Dedifferentiated amniotic fluid mesenchymal stem cell (primary cell): ENCODE data around the gene ADAMTS20.
"Not testable (repeated sequence)": the region's sequence is repeated elsewhere in the genome, so short reads cannot be mapped to it uniquely, and the experiment has no call there.

Experiments used
- DNase-seq: peaks from one replicate; pipeline ENCODE4 v3.0.0-alpha.2; 2016; ENCODE audit errors: extremely low spot score

The ADAMTS20 gene

GRCh38 chr12:43551971-43552559 lies at the start of gene ADAMTS20:
Gene ADAMTS20 (minus strand): TSS chr12:43552203. CDS start chr12:43551921, 282 bp downstream.
- DNase-seq: no peak

- DNase-seq: no peak
These were observed 47.7 kb upstream of the ADAMTS20 start for GRCh38 chr12:43599708-43600107.

GRCh38 chr12:43599066-43599465 lies 47.1 kb upstream of the ADAMTS20 start:
- no peak for DNase-seq

GRCh38 chr12:43590307-43590706 lies 38.3 kb upstream of the ADAMTS20 start:
- no peak for DNase-seq

GRCh38 chr12:43586646-43587245 lies 34.7 kb upstream of the ADAMTS20 start:
- DNase-seq: no peak

GRCh38 chr12:43585676-43586075 lies 33.7 kb upstream of the ADAMTS20 start:
- DNase-seq: no peak

GRCh38 chr12:43580601-43581000 lies 28.6 kb upstream of the ADAMTS20 start:
- no peak for DNase-seq

GRCh38 chr12:43579206-43579605 lies 27.2 kb upstream of the ADAMTS20 start:
- no peak for DNase-seq

- peak; percentile 66 for DNase-seq
These were observed 26.8 kb upstream of the ADAMTS20 start for GRCh38 chr12:43578782-43579181.

GRCh38 chr12:43577381-43577780 lies 25.4 kb upstream of the ADAMTS20 start:
- no peak for DNase-seq

GRCh38 chr12:43576162-43576561 lies 24.2 kb upstream of the ADAMTS20 start:
- no peak for DNase-seq

GRCh38 chr12:43571885-43572284 lies 19.9 kb upstream of the ADAMTS20 start:
- DNase-seq: no peak

GRCh38 chr12:43556057-43556456 lies 4.1 kb upstream of the ADAMTS20 start:
- no peak for DNase-seq

GRCh38 chr12:43551279-43551970 lies 578 bp downstream of the ADAMTS20 start:
- no peak for DNase-seq

- DNase-seq: no peak
These were observed 1.2 kb downstream of the ADAMTS20 start for GRCh38 chr12:43550831-43551271.

- no peak for DNase-seq
These were observed 7.3 kb downstream of the ADAMTS20 start for GRCh38 chr12:43544703-43545102.

- no peak for DNase-seq
These were observed 11.5 kb downstream of the ADAMTS20 start for GRCh38 chr12:43540470-43540869.

- not testable (repeated sequence) for DNase-seq
These were observed 14.3 kb downstream of the ADAMTS20 start for GRCh38 chr12:43537675-43538074.

- no peak for DNase-seq
These were observed 36.0 kb downstream of the ADAMTS20 start for GRCh38 chr12:43516045-43516444.

GRCh38 chr12:43501703-43502102 lies 50.3 kb downstream of the ADAMTS20 start:
- DNase-seq: peak; percentile 61

- no peak for DNase-seq
These were observed 58.7 kb downstream of the ADAMTS20 start for GRCh38 chr12:43493261-43493797.

GRCh38 chr12:43482311-43483085 lies 69.5 kb downstream of the ADAMTS20 start:
- no peak for DNase-seq
